22Rv1 (cell line): ENCODE results near the gene PLCB1.

Experiments used
- ZFX ChIP-seq: fragments of 450-650 bp; IDR thresholded peaks from 2 replicates; pipeline ENCODE4 v1.6.1; 2017; ENCODE audit warnings: antibody characterized with exemption, borderline replicate concordance
- TF ChIP-seq, protein P1 (sequence below): fragments of 450-650 bp; IDR thresholded peaks from 2 replicates; pipeline ENCODE4 v1.5.1; 2017; ENCODE audit warnings: mild to moderate bottlenecking

DNA sequence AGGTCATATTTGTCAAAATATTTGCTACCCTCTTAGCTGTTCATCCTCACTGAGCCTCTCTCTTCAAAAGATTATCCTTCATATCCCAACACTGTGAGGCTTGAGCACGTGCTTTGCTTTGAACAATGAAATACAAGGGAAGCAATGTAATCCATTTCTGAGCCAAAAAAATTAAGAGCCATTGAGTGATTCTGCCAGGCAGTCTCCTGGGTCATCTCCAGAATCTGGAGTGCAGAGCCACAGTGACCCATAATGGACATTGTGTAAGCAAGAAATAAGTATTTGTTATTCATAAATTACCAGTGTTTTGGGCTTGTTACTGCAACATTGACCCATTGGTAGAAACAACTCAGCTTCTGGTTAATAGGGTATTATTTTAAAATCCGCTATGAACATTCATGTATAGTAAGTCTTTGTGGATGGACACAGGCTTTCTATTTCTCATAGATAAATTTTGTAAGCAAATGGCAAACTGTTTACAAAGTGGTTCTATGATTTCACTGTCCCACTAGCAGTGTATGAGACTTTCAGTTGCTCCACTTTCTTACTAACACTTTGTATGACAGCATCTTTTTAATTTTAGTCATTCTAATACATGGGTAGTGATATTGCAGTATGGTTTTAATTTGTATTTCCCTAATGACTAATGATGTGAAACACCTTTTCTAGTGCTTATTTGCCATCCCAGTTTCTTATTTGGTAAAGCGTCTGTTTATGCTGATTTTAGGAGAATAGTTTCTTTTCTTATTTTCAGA, 358.2 kb downstream of the PLCB1 start:
- TF ChIP-seq, protein P1, sequence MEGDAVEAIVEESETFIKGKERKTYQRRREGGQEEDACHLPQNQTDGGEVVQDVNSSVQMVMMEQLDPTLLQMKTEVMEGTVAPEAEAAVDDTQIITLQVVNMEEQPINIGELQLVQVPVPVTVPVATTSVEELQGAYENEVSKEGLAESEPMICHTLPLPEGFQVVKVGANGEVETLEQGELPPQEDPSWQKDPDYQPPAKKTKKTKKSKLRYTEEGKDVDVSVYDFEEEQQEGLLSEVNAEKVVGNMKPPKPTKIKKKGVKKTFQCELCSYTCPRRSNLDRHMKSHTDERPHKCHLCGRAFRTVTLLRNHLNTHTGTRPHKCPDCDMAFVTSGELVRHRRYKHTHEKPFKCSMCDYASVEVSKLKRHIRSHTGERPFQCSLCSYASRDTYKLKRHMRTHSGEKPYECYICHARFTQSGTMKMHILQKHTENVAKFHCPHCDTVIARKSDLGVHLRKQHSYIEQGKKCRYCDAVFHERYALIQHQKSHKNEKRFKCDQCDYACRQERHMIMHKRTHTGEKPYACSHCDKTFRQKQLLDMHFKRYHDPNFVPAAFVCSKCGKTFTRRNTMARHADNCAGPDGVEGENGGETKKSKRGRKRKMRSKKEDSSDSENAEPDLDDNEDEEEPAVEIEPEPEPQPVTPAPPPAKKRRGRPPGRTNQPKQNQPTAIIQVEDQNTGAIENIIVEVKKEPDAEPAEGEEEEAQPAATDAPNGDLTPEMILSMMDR: no peak
- no peak for TF ChIP-seq ZFX
